IPS DF 6.9 (cell line): ENCODE measurements around the gene LOXL1.

ENCODE experiments used
- DNase-seq: peaks from one replicate; pipeline ENCODE4 v3.0.0-alpha.2; 2013; ENCODE audit warnings: low read depth, low spot score
- H3K27ac ChIP-seq: one replicate; pipeline ENCODE4 v1.5.1; 2013; ENCODE audit warnings: low read length, control low read depth
- H3K27me3 ChIP-seq: 2 replicates; pipeline ENCODE4 v1.6.1; 2013; ENCODE audit warnings: mild to moderate bottlenecking, low read length; ENCODE audit not compliant: control insufficient read depth, insufficient read depth
- H3K36me3 ChIP-seq: 2 replicates; pipeline ENCODE4 v1.6.1; 2013; ENCODE audit warnings: low read length; ENCODE audit not compliant: control insufficient read depth, insufficient read depth
- H3K4me1 ChIP-seq: 2 replicates; pipeline ENCODE4 v1.6.1; 2013; ENCODE audit warnings: low read length; ENCODE audit not compliant: control insufficient read depth, insufficient read depth
- H3K4me3 ChIP-seq: 2 replicates; pipeline ENCODE4 v1.5.1; 2013; ENCODE audit warnings: mild to moderate bottlenecking, low read length
- H3K9me3 ChIP-seq: 2 replicates; pipeline ENCODE4 v1.6.1; 2013; ENCODE audit warnings: low read length, inconsistent platforms; ENCODE audit not compliant: control insufficient read depth, insufficient read depth
- WGBS: extraction: QIAGEN DNeasy Blood & Tissue Kit; methylation state at CpG from one replicate; pipeline ENCODE4 v1.1.7; 2013; ENCODE audit warnings: mixed read lengths, missing lambda C conversion rate; ENCODE audit not compliant: insufficient read length, insufficient coverage; 5-methylcytosine and 5-hydroxymethylcytosine counted together

The LOXL1 gene

DNA sequence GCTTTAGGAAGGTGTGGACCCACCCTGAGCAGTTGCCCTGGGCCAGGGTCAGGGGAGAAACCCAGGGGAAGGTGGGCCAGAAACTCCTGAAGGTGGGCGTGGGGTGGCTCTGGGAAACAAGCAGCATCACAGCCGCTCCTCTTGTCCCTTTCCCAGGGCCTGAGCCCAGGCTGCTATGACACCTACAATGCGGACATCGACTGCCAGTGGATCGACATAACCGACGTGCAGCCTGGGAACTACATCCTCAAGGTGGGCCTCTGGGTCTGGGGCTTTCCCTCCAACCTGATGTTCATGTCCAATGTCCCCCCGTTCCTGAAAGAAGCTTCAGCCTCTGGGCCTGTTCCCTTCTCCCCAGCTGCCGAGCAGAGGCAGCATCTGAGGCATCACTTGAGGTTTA is 21.4 kb downstream of the LOXL1 start:
- WGBS, result no CpG with 5 or more reads among the region's 9 CpGs
- H3K27ac ChIP-seq, result no peak overlapping the region
- no peaks in the 10 kb centered on the region for H3K9me3 ChIP-seq
- H3K4me1 ChIP-seq, result no peaks in the 10 kb centered on the region
- H3K27me3 ChIP-seq, result no peaks in the 10 kb centered on the region
- no peak overlapping the region for H3K4me3 ChIP-seq
- DNase-seq, result no peak
- no peaks in the 10 kb centered on the region for H3K36me3 ChIP-seq

- no peaks in the 10 kb centered on the region for H3K36me3 ChIP-seq
- H3K27me3 ChIP-seq, result no peaks in the 10 kb centered on the region
- no peak overlapping the region for H3K27ac ChIP-seq
- H3K9me3 ChIP-seq, result no peaks in the 10 kb centered on the region
- WGBS, result no CpG with 5 or more reads among the region's 4 CpGs
- no peak overlapping the region for H3K4me3 ChIP-seq
- H3K4me1 ChIP-seq, result no peaks in the 10 kb centered on the region
- DNase-seq, result no peak
Measured at GRCh38 chr15:73948396-73948795, 22.1 kb downstream of the LOXL1 start.

DNA sequence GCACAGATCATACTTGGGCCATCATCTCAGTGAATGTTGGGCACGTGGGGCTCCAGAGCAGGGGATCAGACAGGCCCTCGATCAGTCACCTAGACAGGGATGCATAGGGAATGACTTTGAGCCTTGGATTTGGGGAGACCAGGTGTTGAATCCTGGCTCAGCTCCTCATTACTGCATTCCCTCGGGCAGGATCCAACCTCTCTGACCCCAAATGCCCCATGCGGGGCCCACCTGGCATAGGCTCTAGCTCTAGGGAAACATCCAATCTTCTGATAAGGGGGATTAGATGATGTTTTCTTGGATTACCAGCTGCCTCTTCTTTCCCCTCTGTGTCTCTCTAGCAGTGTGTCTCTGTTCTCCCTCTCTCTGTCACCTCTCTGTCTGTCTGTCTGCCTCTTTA is 22.7 kb downstream of the LOXL1 start:
- WGBS, result no CpG with 5 or more reads among the region's 4 CpGs
- Histone ChIP-seq H3K4me1 (no peaks in the 10 kb centered on the region), H3K9me3 (no peaks in the 10 kb centered on the region), H3K4me3 (no peak overlapping the region), H3K27me3 (no peaks in the 10 kb centered on the region), H3K27ac (no peak overlapping the region), H3K36me3 (no peaks in the 10 kb centered on the region)
- DNase-seq, result no peak

DNA sequence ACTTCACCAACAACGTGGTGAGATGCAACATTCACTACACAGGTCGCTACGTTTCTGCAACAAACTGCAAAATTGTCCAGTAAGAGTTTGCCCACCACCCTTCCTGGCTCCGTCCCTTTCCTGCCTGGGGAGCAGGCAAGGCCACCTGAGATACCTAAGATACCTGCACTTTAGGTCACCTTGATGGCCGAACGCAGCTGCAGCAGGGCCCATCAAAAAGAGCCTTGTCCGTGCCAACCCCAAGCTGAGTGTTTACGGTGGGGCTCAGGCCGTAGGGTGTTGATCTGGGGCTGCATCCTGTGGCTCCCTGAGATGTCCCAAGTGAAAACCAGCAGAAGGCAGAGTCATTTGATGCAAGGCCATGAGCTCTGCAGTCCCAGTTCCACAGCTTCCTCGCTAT is 23.2 kb downstream of the LOXL1 start:
- H3K27ac ChIP-seq, result no peak overlapping the region
- no peaks in the 10 kb centered on the region for H3K36me3 ChIP-seq
- H3K9me3 ChIP-seq, result no peaks in the 10 kb centered on the region
- WGBS, result no CpG with 5 or more reads among the region's 10 CpGs
- H3K4me3 ChIP-seq, result no peak overlapping the region
- DNase-seq, result no peak
- no peaks in the 10 kb centered on the region for H3K4me1 ChIP-seq
- no peaks in the 10 kb centered on the region for H3K27me3 ChIP-seq

GRCh38 chr15:73950479-73950830 is 24.2 kb downstream of the LOXL1 start:
- no peak overlapping the region for H3K27ac ChIP-seq
- no peaks in the 10 kb centered on the region for H3K9me3 ChIP-seq
- H3K4me3 ChIP-seq, result no peak overlapping the region
- no peaks in the 10 kb centered on the region for H3K27me3 ChIP-seq
- no peak for DNase-seq
- no peaks in the 10 kb centered on the region for H3K36me3 ChIP-seq
- no peaks in the 10 kb centered on the region for H3K4me1 ChIP-seq

- H3K4me1 ChIP-seq, result no peaks in the 10 kb centered on the region
- no peaks in the 10 kb centered on the region for H3K9me3 ChIP-seq
- H3K27me3 ChIP-seq, result no peaks in the 10 kb centered on the region
- H3K36me3 ChIP-seq, result no peaks in the 10 kb centered on the region
- no peak overlapping the region for H3K4me3 ChIP-seq
- no CpG with 5 or more reads among the region's 15 CpGs for WGBS
- no peak for DNase-seq
- no peak overlapping the region for H3K27ac ChIP-seq
Measured at GRCh38 chr15:73950831-73951561, 24.7 kb downstream of the LOXL1 start.

- Histone ChIP-seq H3K27me3 (no peaks in the 10 kb centered on the region), H3K9me3 (no peaks in the 10 kb centered on the region), H3K36me3 (no peaks in the 10 kb centered on the region), H3K4me1 (no peaks in the 10 kb centered on the region), H3K27ac (no peak overlapping the region), H3K4me3 (no peak overlapping the region)
- WGBS, result no CpG with 5 or more reads among the region's 13 CpGs
- DNase-seq, result no peak
Measured at GRCh38 chr15:73951601-73952000, 25.3 kb downstream of the LOXL1 start.

DNA sequence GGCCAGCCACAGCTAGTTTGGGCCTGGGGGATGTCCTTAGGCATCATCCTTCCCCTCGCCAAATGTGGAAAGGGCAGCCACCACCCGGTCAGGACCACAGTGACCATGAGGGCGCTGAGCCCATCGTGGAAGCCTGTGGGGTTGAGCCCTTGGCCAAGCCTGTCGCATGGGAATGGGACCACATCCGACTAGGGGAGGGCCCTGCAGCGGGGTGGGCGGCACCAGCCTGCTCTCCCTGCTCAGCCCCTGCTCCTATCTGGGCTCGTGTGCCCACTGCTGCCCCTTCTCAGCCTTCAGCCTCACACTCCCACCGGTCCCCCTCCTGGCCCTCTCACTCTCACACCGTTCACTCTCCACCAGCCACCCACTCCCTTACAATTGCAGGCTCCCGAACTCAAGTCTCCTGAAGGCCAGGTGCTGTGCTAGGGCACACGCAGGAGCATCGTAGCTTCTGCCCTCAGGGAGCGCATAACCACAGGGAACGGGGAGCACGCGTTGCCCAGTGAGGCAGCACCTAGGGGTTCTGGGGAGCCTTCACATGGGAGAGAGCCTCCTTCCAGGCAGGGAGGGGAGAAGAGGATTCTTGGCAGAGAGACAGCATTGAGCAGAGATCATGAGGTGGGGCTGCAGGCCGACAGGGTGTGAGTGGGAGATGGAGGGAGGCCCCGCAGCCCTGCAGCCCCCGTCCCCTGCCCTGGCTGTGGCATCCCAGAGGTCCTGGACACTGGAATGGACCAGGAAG is 26.1 kb downstream of the LOXL1 start:
- H3K4me3 ChIP-seq, result no peak overlapping the region
- no peak for DNase-seq
- no peaks in the 10 kb centered on the region for H3K36me3 ChIP-seq
- H3K27me3 ChIP-seq, result no peaks in the 10 kb centered on the region
- no CpG with 5 or more reads among the region's 21 CpGs for WGBS
- no peak overlapping the region for H3K27ac ChIP-seq
- H3K4me1 ChIP-seq, result no peaks in the 10 kb centered on the region
- H3K9me3 ChIP-seq, result no peaks in the 10 kb centered on the region

DNA sequence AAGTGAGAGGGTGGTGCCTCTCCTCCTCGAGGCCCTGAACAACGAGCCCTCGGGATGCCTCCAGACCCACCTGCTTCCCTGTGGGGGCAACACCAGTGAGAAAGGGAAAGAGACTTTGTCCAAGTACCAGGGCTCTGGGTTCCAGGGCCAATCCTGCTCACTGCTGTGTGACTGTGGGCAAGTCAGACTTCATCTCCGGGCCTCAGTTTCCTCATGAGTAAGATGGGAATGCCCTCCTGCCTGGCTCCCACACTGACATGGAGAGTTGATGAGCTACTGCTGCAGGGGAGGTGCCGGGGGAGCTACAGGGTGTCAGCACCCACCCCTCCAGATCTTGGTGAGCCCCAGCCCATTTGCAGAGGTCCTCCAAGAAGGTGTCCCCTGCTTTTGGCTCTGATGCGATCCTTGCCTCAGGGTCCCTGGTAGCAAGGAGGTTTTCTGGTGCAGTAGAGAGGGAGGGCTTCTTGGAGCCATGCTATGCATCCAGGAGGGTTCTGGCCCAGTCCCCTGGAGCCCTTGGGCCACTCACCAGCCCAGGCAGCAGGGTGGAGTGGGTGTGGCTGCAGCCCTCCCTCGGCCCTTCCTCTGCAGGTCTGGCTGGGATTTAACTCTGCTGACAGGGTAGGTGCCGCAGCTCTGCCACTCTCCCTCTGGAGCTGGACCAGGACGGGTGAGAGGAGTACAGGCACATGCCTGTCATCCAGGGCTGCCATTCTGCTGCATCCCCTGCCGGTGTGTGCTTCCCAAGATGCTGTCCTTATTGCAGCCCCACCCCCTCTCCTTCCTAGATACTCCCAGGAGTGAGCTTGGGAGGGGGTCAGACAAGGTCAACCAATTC is 26.9 kb downstream of the LOXL1 start:
- no peaks in the 10 kb centered on the region for H3K4me1 ChIP-seq
- no peak overlapping the region for H3K27ac ChIP-seq
- H3K4me3 ChIP-seq, result no peak overlapping the region
- no peaks in the 10 kb centered on the region for H3K27me3 ChIP-seq
- no peak for DNase-seq
- H3K9me3 ChIP-seq, result no peaks in the 10 kb centered on the region
- no CpG with 5 or more reads among the region's 10 CpGs for WGBS
- H3K36me3 ChIP-seq, result no peaks in the 10 kb centered on the region

DNA sequence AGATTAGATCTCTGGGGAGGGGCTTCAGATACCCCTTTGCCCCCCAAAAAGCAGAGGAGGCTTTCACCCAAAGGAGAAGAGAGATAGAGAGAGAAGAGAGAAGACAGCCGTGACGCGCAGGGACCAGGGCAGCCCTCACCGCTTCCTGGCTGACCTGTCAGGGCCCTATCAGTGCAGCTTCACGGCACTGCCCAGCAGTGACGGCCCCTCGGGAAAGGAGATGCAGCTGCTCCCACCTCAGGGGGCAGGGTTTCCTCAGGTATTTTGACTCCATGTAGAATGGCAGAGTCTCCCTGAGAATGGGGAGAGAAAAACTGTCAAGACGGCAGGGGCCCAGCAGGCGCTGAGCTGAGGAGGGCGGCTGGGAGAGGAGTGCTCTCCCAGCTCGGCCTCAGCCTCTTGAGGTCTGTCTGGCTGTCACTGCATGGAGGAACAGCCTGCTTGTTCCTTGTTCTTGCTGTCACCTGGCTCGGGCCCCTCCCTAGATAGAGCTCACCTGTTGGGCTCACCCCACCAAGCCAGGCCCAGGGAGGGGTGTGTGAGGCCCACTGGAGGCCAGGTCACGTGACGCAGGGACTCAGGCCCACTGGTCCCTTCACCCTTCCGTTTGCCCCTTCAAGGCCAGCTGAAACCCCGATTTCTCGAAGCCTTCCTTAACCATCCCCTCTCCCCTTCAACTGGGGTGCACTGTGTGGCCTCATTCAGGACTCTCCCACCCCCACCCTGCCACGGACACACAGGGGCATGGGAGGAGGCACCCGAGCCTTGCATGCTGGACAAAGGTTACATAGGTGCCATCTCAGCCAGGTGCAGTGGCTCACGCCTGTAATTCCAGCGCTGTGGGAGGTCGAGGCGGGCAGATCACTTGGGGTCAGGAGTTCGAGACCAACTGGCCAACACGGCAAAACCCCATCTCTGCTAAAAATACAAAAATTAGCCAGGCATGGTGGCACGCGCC is 28.2 kb downstream of the LOXL1 start:
- DNase-seq, result no peak
- no peak overlapping the region for H3K27ac ChIP-seq

More for the DNA sequence above, 28.2 kb downstream of the LOXL1 start:
- H3K4me1 ChIP-seq, result no peaks in the 10 kb centered on the region
- no peak overlapping the region for H3K4me3 ChIP-seq
- H3K27me3 ChIP-seq, result no peaks in the 10 kb centered on the region
- no peaks in the 10 kb centered on the region for H3K9me3 ChIP-seq
- WGBS, result no CpG with 5 or more reads among the region's 27 CpGs
- no peaks in the 10 kb centered on the region for H3K36me3 ChIP-seq
